IPS-18c (cell line): Measurements from ENCODE around the gene NEU4.
A peak's percentile ranks its signal among the peaks of the same experiment; 100 is the strongest.

Experiments used
- H3K4me3 ChIP-seq: 2 replicates; pipeline ENCODE4 v1.7.0; 2013; ENCODE audit warnings: low read depth, mild to moderate bottlenecking, low read length, moderate library complexity; ENCODE audit not compliant: insufficient read depth
- H3K9me3 ChIP-seq: one replicate; pipeline ENCODE4 v1.6.1; 2013; ENCODE audit warnings: mild to moderate bottlenecking, low read length, moderate library complexity; ENCODE audit not compliant: control insufficient read depth, insufficient read depth

Gene NEU4

GRCh38 chr2:241841181-241842066, 32.4 kb downstream of the NEU4 start:
- Histone ChIP-seq H3K4me3 (no peak overlapping the region), H3K9me3 (no peaks in the 10 kb centered on the region)

DNA sequence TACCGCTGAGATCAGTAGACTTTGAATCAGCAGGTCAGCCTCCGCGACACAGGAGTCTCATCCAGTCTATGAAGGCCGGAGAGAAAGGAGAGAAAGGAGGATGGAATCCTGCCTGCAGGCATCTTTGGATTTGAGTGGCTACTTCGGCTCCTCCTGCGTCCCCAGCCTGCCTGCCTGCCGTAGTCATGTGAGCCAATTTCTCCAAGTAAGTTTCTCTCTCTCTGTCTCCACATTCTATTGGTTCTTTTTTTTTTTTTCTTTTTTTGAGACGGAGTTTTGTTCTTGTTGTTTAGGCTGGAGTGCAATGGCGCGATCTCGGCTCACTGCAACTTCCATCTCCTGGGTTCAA, 33.0 kb downstream of the NEU4 start:
- Histone ChIP-seq H3K4me3 (no peak overlapping the region), H3K9me3 (no peaks in the 10 kb centered on the region)

- Histone ChIP-seq H3K4me3 (no peak overlapping the region), H3K9me3 (no peaks in the 10 kb centered on the region)
Measured at GRCh38 chr2:241842620-241843211, 33.7 kb downstream of the NEU4 start.

GRCh38 chr2:241843321-241844065, 34.5 kb downstream of the NEU4 start:
- H3K9me3 ChIP-seq = no peaks in the 10 kb centered on the region
- H3K4me3 ChIP-seq = no peak overlapping the region

DNA sequence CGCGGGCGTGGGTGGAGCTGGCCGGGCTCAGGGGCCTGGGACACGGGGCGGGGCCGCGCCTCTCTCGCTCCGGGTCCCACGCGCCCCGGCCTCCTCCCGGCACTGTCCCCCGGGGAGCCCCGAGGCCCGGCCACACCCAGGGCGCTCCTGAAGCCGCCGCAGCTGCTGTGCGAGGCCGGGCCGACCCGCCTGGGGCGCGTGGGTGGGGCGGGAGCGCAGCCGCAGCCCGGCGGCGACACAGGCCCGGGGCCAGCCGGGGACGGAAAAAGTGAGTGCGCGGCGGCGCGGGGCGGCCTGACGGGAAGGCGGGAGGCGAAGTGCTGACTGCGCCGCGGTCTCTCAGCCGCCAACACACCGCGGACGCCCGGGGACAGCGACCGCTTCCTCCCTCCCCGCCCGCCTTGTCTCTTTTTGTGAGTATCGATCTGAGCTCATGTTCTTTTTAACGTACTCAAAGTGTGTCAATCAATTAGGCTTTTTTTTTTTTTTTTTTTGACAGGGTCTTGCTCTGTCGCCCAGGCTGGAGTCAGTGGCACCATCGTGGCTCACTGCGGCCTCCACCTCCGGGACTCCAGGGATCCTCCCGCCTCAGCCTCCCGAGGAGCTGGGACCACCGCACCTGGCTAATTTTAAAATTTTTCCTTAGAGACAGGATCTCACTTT, 35.2 kb downstream of the NEU4 start:
- Histone ChIP-seq H3K9me3 (no peaks in the 10 kb centered on the region), H3K4me3 (peak overlapping the region; percentile 41)

DNA sequence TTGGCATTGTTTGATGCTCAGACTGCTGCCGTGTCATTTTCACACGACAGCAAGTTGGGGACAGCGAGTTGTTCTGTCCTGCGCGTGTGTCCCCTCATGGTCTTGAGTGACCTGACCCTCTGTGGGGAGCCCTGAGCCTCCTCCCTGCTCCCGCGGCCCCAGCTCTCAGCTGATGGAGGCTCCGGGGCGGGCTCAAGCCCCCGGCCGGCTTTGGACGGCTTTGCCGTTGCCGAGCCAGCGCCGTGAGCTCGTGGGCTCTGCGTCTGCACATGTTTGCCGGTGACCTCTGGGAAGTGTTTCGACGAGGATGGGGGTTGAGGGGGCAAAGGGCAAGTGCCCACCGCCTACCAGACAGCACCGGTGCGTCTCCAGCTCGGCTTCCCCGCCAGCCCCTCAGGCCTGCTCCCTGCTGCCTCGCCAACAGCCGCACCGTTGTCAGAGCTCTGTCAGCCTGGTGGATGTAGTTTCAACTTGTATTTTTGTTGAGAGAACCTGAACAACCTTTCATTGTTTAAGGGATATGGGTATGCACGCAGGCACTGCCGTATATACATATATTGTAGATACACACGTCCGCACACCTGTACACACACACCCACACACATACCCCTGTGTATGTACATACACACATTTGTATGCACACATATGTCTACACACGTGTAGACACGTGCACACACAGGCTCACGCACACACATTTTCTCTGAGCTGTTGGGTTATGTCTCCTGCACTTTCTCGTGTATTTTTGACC, 36.0 kb downstream of the NEU4 start:
- no peak overlapping the region for H3K4me3 ChIP-seq
- no peaks in the 10 kb centered on the region for H3K9me3 ChIP-seq

- Histone ChIP-seq H3K4me3 (no peak overlapping the region), H3K9me3 (no peaks in the 10 kb centered on the region)
Measured at GRCh38 chr2:241846406-241846805, 37.4 kb downstream of the NEU4 start.

GRCh38 chr2:241848761-241849615, 40.0 kb downstream of the NEU4 start:
- no peak overlapping the region for H3K4me3 ChIP-seq
- H3K9me3 ChIP-seq = no peaks in the 10 kb centered on the region

DNA sequence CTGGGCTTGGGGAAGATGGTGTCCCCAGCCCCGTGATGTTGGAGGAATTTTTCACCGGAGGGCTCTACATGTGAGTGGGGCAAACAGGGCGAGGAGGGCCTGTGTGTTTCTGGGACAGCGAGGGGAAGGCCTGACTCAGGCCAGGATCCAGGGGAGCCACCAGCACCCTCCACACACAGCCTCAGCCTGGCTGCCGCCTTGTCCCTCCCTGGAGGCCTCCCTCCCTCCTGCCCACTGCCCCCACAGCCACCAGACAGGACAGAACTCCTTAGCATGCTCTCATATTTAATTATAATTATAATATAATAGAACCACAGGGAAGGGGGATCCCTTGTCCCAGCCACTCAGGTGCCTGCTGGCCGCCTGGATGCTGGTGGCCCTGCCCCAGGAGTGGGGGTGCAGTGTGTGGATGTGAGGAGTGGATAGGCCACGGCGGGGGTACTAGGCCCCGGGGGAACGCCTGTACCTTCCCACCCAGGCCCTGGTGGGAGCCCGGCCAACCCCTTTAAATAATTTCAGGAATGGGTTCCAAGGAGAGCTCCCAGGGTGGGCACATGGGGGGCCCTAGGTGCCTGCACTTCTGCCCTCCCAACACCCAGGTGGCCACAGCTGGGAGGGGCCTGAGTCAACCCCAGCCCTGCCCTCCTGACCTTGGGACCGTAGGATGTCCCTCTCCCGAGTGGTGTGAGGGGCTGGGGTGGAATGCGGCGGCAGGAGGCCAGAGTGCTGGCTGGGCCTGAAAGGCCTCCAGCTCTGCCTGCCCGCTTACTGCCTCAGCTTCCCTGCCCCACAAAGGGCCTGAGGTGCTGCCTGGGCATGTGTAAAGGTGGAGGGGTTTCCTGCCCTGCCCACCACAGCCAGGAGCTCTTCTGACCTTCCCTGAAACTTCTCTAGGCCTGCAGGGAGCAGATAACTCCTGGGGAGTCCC, 40.9 kb downstream of the NEU4 start:
- H3K4me3 ChIP-seq = no peak overlapping the region

GRCh38 chr2:241850544-241851324, 41.7 kb downstream of the NEU4 start:
- Histone ChIP-seq H3K9me3 (no peaks in the 10 kb centered on the region), H3K4me3 (no peak overlapping the region)

More for the DNA sequence above, 40.9 kb downstream of the NEU4 start:
- H3K9me3 ChIP-seq = no peaks in the 10 kb centered on the region

- Histone ChIP-seq H3K4me3 (no peak overlapping the region), H3K9me3 (no peaks in the 10 kb centered on the region)
Measured at GRCh38 chr2:241851325-241852115, 42.5 kb downstream of the NEU4 start.

- Histone ChIP-seq H3K9me3 (no peaks in the 10 kb centered on the region), H3K4me3 (no peak overlapping the region)
Measured at GRCh38 chr2:241852116-241852980, 43.4 kb downstream of the NEU4 start.

DNA sequence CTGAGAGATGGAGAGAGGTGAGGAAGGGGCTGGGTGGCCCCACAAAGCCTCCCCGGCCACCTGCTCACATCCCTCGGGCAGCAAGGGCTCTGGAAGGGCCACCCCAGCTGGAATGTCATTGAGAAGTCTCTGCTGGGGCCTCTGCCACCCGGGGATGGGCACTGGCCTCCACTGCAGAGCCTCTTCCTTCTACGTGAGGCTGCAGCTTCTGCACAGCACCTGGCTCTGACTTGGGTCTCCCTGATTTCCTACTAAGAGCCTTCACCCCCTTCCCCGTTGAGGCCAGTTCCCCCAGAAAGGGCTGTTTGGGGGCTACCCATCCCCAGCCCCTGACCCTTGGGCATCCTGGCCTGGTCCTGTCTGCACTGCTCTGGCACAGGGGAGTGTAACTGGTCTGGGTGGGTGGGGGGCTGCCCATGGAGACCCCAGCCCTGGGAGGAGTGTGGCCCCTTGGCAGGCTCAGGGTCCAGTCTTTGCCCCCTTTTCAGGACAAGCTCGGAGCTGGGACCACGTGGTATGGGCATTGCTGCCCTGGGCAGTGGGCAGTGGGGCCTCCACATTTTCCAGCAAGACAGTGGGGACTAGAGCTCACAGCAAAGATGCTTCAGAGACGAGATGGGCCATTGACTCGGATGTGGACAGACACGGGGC, 44.1 kb downstream of the NEU4 start:
- Histone ChIP-seq H3K4me3 (no peak overlapping the region), H3K9me3 (no peaks in the 10 kb centered on the region)
